Fibroblast of villous mesenchyme (primary cell): Measurements from ENCODE around the gene BMPR2. TPM values are rescaled to one million over a fixed set of nuclear protein-coding genes. Genes with fewer than 3 reads are reported as not detected.
A peak's percentile ranks its signal among the peaks of the same experiment; 100 is the strongest.

ENCODE experiments used
- DNase-seq: peaks from one replicate; pipeline ENCODE4 v3.0.0-alpha.2; 2010; ENCODE audit warnings: low read depth
- H3K4me3 ChIP-seq: 2 replicates; pipeline ENCODE4 v1.5.1; 2011; ENCODE audit warnings: low read depth, mild to moderate bottlenecking, low read length
- total RNA-seq: library from RNA; depleted of rRNA; stranded (reverse); fragments of >200 nt; gene quantifications from 2 replicates; pipeline ENCODE4 v1.2.3, GENCODE V29; 2012
- TF ChIP-seq, protein P1 (sequence below): IDR thresholded peaks from 2 replicates; pipeline ENCODE4 v1.5.1; 2012; ENCODE audit warnings: low read depth, mild to moderate bottlenecking, low read length; ENCODE audit not compliant: insufficient read depth

Gene BMPR2
- 38.7 and 47.9 TPM in 2 replicates for total RNA-seq

DNA sequence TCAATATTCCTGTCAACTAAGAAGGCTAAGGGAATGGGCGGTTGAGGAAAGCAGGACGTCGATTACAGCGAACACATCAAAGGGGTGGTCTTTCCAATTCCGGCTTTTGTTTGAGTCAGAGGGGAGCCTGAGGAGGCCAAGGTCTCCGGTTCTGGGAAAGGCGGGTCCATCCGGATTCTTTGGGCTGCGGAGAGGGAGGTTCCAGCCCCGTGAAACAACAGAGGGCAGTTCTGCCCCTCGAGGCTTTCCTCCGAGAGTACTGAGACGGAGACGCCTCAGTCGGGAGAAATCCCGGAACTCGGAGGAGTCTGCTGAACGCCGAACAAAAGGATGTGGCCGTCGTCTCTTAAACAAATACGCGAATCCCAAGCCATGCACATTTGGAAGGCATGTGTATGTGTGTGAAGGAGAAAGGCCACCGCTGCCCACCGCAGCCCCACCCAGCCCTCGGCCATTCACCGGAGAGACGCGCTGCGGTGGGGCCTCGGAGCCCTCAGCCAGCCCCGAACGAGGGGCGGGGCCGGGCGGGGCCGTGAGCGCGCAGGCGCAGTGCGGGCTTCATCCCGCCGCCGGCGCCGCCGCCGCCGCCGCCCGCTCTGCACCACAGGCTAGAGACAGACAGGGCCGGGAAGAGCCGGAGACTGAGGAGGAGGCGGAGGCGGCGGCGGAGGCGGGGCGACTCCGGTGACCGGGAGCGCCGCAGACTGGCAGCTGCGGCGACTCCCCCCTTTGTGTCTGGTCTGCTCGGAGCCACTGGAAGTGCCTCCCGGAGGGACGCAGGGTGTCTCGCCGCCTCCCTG is at the start of gene BMPR2:
Gene BMPR2 (plus strand): TSS at position 719 of the 800 bp plus-strand sequence. CDS start 1,148 bp downstream, outside the sequence.
- TF ChIP-seq, protein P1, sequence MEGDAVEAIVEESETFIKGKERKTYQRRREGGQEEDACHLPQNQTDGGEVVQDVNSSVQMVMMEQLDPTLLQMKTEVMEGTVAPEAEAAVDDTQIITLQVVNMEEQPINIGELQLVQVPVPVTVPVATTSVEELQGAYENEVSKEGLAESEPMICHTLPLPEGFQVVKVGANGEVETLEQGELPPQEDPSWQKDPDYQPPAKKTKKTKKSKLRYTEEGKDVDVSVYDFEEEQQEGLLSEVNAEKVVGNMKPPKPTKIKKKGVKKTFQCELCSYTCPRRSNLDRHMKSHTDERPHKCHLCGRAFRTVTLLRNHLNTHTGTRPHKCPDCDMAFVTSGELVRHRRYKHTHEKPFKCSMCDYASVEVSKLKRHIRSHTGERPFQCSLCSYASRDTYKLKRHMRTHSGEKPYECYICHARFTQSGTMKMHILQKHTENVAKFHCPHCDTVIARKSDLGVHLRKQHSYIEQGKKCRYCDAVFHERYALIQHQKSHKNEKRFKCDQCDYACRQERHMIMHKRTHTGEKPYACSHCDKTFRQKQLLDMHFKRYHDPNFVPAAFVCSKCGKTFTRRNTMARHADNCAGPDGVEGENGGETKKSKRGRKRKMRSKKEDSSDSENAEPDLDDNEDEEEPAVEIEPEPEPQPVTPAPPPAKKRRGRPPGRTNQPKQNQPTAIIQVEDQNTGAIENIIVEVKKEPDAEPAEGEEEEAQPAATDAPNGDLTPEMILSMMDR: no peak
- DNase-seq: peak; percentile 90

DNA sequence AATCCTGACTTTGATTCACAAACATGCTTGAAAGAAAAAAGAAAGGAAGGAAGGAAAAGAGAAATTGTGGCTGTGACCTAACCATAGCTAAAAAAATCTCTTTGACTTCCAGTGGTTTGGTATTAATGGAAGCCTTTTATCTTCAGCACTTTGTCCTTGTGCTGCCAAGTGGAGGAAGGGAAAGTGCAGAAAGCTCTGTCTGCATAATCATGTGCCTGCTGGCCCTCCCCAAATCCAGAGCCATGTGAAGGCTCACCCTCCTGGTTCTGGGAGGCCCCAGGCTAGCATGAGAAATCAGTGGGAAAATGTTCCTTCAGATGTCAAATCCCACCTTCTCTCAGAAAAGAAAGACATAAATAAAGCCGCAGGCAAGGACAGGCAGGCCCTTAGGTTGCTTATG is 48.3 kb upstream of the BMPR2 start:
- no peak for DNase-seq
- TF ChIP-seq, protein P1: no peak
- H3K4me3 ChIP-seq: no peak overlapping the region

More for the DNA sequence above, at the start of gene BMPR2:
- peak within 1 kb of the TSS; percentile 90 for H3K4me3 ChIP-seq

DNA sequence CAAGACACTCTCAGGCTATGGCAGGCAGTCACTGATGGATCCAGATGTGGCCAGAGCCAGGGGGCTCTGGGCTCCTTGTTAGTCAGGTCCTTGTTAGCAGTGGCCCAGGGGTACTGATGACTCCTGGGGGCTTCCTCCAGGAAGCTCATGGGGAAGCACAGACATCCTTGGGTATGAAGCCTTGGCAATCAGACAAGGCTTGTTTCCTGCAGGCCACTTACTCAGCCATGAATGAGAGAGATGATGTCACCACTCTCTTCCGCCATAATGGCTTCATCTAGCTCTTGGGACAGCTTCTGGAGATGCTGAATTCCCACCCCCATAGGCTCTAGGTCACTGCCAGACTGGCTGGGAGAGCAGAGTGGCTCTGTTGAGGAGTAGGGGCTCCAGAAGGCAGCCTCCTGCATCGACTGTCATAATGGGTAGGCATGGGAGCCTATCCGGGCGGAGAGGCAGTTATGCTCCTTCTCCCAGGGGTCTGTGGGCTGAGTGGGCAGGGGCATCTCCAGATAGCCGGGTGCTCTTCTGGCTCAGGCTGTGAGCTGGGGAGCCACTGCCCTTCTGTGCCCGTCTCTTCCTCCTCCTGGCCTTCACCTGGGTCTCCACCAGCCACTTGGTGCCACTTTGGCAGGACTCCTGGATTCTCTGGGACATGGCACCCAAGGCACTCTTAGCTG is 40.2 kb upstream of the BMPR2 start:
- H3K4me3 ChIP-seq: no peak overlapping the region
- DNase-seq: no peak
- TF ChIP-seq, protein P1: no peak

DNA sequence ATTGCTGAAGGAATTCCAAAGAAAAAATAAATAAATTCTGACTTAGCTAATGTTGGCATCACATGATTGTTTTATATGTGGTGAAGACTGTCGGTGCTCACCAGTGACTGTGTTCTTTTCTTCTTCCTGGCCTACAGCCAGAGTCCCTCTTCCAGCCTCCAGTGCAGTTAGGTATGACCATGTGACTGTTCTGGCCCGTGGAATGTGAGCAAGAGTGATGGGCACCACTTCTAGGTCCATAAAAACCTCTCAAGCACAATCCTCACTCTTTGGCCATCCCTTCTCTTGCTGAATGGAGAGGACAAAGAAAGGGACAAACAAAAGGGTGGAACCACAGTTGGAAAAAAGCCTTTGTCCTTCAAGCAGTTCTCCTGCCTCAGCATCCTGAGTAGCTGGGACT is 39.0 kb upstream of the BMPR2 start:
- no peak overlapping the region for H3K4me3 ChIP-seq
- no peak for DNase-seq
- TF ChIP-seq, protein P1: no peak

DNA sequence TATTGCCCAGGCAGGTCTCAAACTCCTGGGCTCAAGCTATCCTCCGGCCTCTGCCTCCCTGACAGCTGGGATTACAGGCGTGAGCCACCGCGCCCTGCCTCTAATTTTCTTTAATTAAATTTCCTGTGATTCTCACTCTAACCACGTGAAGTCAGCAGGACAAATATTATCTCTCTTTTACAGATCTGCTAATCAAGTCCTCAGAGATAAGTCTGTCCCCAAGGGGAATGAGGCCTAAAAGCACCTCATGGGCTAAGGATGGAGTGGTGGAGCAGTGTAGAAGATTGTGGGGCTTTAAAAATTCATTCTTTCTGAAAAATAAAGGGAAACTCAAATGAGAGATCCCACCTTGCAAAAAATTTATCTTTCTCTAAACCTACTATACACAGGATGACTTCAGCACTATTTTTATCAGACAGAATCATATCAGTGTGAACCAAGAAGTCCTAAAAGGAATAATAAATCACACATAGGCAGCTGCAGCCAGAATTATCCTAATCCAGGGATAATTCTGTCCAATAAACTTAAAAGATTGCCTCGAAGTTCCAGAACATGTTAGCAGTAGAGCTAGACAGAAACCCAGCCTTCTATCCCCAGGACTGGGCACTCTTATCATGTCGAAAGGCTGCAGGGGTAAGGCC is 38.3 kb upstream of the BMPR2 start:
- no peak overlapping the region for H3K4me3 ChIP-seq
- TF ChIP-seq, protein P1: no peak
- DNase-seq: peak; percentile 61

DNA sequence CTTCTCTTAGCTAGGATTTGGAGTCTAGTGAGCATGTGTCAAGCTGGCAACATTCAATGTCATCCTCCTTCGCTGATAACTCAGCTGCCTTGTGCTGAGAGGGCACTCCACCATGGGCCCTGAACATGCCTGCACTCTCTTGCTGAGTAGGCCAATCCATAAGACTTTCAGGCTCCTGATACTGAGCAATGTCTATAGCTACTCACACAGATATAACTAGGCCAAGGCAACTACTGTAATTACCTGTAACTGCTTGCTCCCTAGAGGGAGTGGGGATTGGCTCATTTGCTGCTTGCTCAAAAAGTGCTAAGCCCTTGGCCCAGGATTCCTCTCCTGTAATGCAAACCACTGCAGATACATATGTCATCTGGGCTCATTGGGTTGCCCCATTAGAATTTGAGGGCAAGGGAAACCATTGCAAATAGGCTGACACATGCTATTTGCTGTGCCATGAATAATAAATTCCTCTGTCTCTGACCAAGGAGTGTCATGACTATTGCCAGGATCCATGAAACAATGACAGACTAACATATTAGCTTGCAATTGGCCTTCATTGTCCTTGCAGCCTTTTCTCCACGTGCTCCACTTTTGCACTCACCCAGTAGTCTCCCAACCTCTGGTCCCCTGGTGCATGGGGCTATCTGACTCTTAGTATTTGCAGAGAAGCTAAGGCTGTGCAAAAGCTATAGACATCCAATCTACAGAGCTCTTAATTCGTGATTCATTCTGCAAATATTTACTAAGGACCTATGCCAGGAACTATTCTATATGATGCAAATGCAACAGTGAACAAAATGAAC is 36.9 kb upstream of the BMPR2 start:
- no peak overlapping the region for H3K4me3 ChIP-seq
- DNase-seq: peak; percentile 33
- TF ChIP-seq, protein P1: no peak
